Fibroblast of mammary gland (primary cell): ENCODE data around the gene CNDP1.

ENCODE experiments used
- DNase-seq: peaks from one replicate; pipeline ENCODE4 v3.0.0-alpha.2; 2010; ENCODE audit warnings: low read depth
- H3K4me3 ChIP-seq: 2 replicates; pipeline ENCODE4 v1.5.1; 2011; ENCODE audit warnings: low read depth, mild to moderate bottlenecking, low read length, moderate library complexity; ENCODE audit not compliant: control insufficient read depth
- CTCF ChIP-seq: conservative IDR thresholded peaks from 2 replicates; pipeline ENCODE4 v1.5.1; 2011; ENCODE audit warnings: low read depth, low read length, inconsistent platforms; ENCODE audit not compliant: control insufficient read depth, insufficient read depth

The CNDP1 gene

GRCh38 chr18:74608681-74609080, 74.4 kb downstream of the CNDP1 start:
- H3K4me3 ChIP-seq = no peak overlapping the region
- DNase-seq = peak; percentile 45
- TF ChIP-seq CTCF = no peak

- DNase-seq = peak; percentile 90
- no peak overlapping the region for H3K4me3 ChIP-seq
- TF ChIP-seq CTCF = no peak
Measured at GRCh38 chr18:74609535-74609934, 75.2 kb downstream of the CNDP1 start.

- DNase-seq = no peak
- H3K4me3 ChIP-seq = no peak overlapping the region
- no peak for TF ChIP-seq CTCF
Measured at GRCh38 chr18:74610051-74610615, 75.8 kb downstream of the CNDP1 start.

GRCh38 chr18:74610860-74611259, 76.6 kb downstream of the CNDP1 start:
- DNase-seq = no peak
- H3K4me3 ChIP-seq = no peak overlapping the region
- no peak for TF ChIP-seq CTCF

GRCh38 chr18:74611765-74612164, 77.5 kb downstream of the CNDP1 start:
- no peak for DNase-seq
- H3K4me3 ChIP-seq = no peak overlapping the region
- no peak for TF ChIP-seq CTCF

GRCh38 chr18:74613381-74613780, 79.1 kb downstream of the CNDP1 start:
- DNase-seq = no peak
- no peak for TF ChIP-seq CTCF
- H3K4me3 ChIP-seq = no peak overlapping the region

- no peak for TF ChIP-seq CTCF
- no peak overlapping the region for H3K4me3 ChIP-seq
- DNase-seq = no peak
Measured at GRCh38 chr18:74616494-74616893, 82.2 kb downstream of the CNDP1 start.
